ENCODE data around the gene IL20RB. TPM values are rescaled to one million over a fixed set of nuclear protein-coding genes. Genes with fewer than 3 reads are reported as not detected.

IL20RB gene
- total and polyA plus RNA-seq, 2 of the 4 experiments (the other 2 are of a cell fraction): 0.72 to 0.97 TPM

DNA sequence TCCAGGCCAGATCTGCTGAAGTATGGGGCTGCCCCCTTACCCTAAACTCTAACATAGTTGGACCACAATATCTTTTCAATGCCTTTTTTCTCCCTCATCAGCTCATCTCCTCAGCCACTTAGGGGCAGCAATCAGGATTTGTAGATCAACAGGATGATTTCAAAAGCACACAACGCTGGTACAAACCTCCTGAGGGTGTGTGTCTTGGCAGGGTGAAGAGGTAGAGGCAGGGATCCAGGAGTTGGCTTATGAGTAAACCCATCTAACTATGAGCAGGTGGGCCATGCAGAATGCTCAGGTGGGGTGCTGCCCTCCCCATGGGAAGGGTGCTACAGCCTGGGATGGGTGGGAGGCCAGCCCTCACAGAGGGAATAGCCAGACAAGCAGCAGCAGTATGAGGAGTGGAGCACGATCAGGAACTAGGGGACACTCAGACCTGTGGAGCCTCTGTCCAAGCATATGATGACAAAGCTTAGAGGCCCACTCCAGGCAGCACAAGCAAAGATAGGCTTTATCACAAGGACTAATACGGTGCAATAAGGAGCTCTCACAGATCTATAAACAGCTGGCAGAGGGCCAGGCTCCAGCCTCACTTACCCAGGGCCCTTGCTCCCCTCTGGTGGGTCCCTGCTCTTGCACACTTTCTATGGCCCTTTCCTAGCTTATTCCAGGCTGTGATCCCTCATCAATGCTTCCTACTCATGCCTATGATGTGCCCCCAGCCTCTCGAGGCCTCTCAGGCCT is 32.2 kb downstream of the IL20RB start:
- Histone ChIP-seq H2BK15ac (ENCODE audit: low read depth, low read length) (no peak overlapping the region), H2AFZ (replicated peaks; ENCODE audit: low read length, poor library complexity) (no peak overlapping the region), H2BK5ac (ENCODE audit: low read depth, low read length, poor library complexity, severe bottlenecking) (no peak overlapping the region), H4K91ac (ENCODE audit: insufficient read depth, low read depth, low read length) (no peak overlapping the region), H3K4me2 (ENCODE audit: low read depth, low read length) (no peak overlapping the region), H2BK20ac (ENCODE audit: low read depth, low read length) (no peak overlapping the region), H2AK9ac (replicated peaks; ENCODE audit: low read depth, low read length, poor library complexity) (no peak overlapping the region), H3K27ac (ENCODE audit: insufficient read depth, low read length) (no peak overlapping the region), H3K14ac (replicated peaks; ENCODE audit: low read depth, low read length) (no peak overlapping the region), H3K4ac (ENCODE audit: low read depth, low read length) (no peak overlapping the region), H3K18ac (ENCODE audit: low read depth, low read length) (no peak overlapping the region), H3K9ac (ENCODE audit: low read depth, low read length) (no peak overlapping the region), H2AK5ac (ENCODE audit: low read depth, low read length) (no peak overlapping the region), H3K56ac (ENCODE audit: extremely low read depth, insufficient read depth, low read length) (no peak overlapping the region), H3K9me1 (ENCODE audit: insufficient read depth, low read length) (no peaks in the 10 kb centered on the region), H3K4me1 (ENCODE audit: control insufficient read depth, insufficient read depth, low read length) (peaks cover 5% of the 10 kb centered on the region), H4K20me1 (ENCODE audit: insufficient read depth, low read length) (no peaks in the 10 kb centered on the region), H2BK120ac (ENCODE audit: low read depth, low read length) (no peak overlapping the region), H3K23ac (ENCODE audit: low read depth, low read length) (no peak overlapping the region), H3K4me3 (ENCODE audit: insufficient read depth, low read depth, low read length) (no peak overlapping the region), H4K8ac (ENCODE audit: low read depth in 2 of 2, low read length in 2 of 2) (no peak overlapping the region), H3K27me3 (ENCODE audit: control insufficient read depth, insufficient read depth, low read length) (no peaks in the 10 kb centered on the region), H3K36me3 (ENCODE audit: control insufficient read depth, insufficient read depth, low read length) (no peaks in the 10 kb centered on the region), H3K79me1 (ENCODE audit: low read depth in 1 of 2, low read length in 2 of 2) (no peaks in the 10 kb centered on the region), H4K5ac (ENCODE audit: low read depth, low read length) (no peak overlapping the region), H3K9me3 (ENCODE audit: control insufficient read depth, insufficient read depth, low read length) (no peaks in the 10 kb centered on the region)
- POLR2A ChIA-PET (ENCODE audit: unreplicated experiment): no interaction called here
- CTCF ChIA-PET: no interaction called here
- intact Hi-C loops (cut with micrococcal nuclease): no loop called here
- no peak for ATAC-seq (ENCODE audit: low read depth)
- no TSS peak for BruUV-seq (replicated peaks)
- no peak for DNase-seq
- no peak for TF ChIP-seq POLR2A (IDR thresholded peaks at IDR 0.05; ENCODE audit: low read depth, low read length)
- TF ChIP-seq RAD21 (IDR thresholded peaks at IDR 0.05; ENCODE audit: low read length): no peak
- TF ChIP-seq, protein P1, sequence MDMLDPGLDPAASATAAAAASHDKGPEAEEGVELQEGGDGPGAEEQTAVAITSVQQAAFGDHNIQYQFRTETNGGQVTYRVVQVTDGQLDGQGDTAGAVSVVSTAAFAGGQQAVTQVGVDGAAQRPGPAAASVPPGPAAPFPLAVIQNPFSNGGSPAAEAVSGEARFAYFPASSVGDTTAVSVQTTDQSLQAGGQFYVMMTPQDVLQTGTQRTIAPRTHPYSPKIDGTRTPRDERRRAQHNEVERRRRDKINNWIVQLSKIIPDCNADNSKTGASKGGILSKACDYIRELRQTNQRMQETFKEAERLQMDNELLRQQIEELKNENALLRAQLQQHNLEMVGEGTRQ (IDR thresholded peaks at IDR 0.05; ENCODE audit: low read depth, low read length): no peak
- no peak for TF ChIP-seq BHLHE40 (IDR thresholded peaks at IDR 0.05; ENCODE audit: low read depth, low read length)
- TF ChIP-seq RFX5 (IDR thresholded peaks at IDR 0.05; ENCODE audit: low read depth, low read length): no peak
- TF ChIP-seq MAZ (IDR thresholded peaks at IDR 0.05; ENCODE audit: borderline replicate concordance, low read depth, low read length): no peak
- no peak for TF ChIP-seq NFE2L2 (IDR thresholded peaks at IDR 0.05; ENCODE audit: low read depth, low read length)
- TF ChIP-seq SMC3 (IDR thresholded peaks at IDR 0.05; ENCODE audit: low read depth, low read length): no peak
- TF ChIP-seq, protein P2, sequence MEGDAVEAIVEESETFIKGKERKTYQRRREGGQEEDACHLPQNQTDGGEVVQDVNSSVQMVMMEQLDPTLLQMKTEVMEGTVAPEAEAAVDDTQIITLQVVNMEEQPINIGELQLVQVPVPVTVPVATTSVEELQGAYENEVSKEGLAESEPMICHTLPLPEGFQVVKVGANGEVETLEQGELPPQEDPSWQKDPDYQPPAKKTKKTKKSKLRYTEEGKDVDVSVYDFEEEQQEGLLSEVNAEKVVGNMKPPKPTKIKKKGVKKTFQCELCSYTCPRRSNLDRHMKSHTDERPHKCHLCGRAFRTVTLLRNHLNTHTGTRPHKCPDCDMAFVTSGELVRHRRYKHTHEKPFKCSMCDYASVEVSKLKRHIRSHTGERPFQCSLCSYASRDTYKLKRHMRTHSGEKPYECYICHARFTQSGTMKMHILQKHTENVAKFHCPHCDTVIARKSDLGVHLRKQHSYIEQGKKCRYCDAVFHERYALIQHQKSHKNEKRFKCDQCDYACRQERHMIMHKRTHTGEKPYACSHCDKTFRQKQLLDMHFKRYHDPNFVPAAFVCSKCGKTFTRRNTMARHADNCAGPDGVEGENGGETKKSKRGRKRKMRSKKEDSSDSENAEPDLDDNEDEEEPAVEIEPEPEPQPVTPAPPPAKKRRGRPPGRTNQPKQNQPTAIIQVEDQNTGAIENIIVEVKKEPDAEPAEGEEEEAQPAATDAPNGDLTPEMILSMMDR (conservative IDR thresholded peaks at IDR 0.05; ENCODE audit: low read depth, low read length): no peak
- no peak for TF ChIP-seq FOS (IDR thresholded peaks at IDR 0.05; ENCODE audit: low read depth, low read length)
- 70% methylated on average over 2 of the region's 4 CpGs; no CpG with 5 or more reads in 1 of the 2 experiments for WGBS, 2 experiments (ENCODE audit: extremely low coverage in 2 of 2, insufficient read length in 1 of 2)
- dilution Hi-C loops (cut with HindIII; ENCODE audit: low sequenced_read_pairs, unreplicated experiment): no loop called here
- in situ Hi-C loops (cut with MboI; ENCODE audit: low sequenced_read_pairs): no loop called here

Measured in IMR-90 (cell line).